IMR-90 (cell line): ENCODE measurements around the gene AGBL3. TPM values are rescaled to one million over a fixed set of nuclear protein-coding genes. Genes with fewer than 3 reads are reported as not detected.

Source experiments
- ATAC-seq: fragments of 200-7000 bp; cut with Tn5 transposase; 2 replicates; pipeline ENCODE4 v1.9.1; 2020; ENCODE audit warnings: low read depth, mild to moderate bottlenecking, moderate library complexity
- BruUV-seq: library from RNA; stranded (reverse); fragments of 400-500 nt; replicated peaks from 2 replicates; lab custom pipeline; 2021; lab: Mats Ljungman, UMichigan
- CTCF ChIA-PET: fragments of 300-600 bp; formaldehyde crosslinking; extraction: SDS; loops from one replicate; lab custom pipeline; 2021; ENCODE audit warnings: antibody characterized with exemption; lab: Yijun Ruan, JAX
- POLR2A ChIA-PET: fragments of 300-600 bp; sonication (Branson Sonifier 250); formaldehyde crosslinking; loops from one replicate; lab custom pipeline; 2022; ENCODE audit warnings: antibody characterized with exemption; ENCODE audit not compliant: unreplicated experiment; lab: Charles Lee
- DNase-seq: peaks from one replicate; pipeline ENCODE4 v3.0.0; 2013
- H2AFZ ChIP-seq: replicated peaks from 2 replicates; pipeline ENCODE3; 2013; ENCODE audit warnings: low read length, mild to moderate bottlenecking; ENCODE audit not compliant: poor library complexity
- H2AK5ac ChIP-seq: 2 replicates; pipeline ENCODE4 v1.6.1; 2013; ENCODE audit warnings: low read depth, low read length, inconsistent platforms
- H2AK9ac ChIP-seq: replicated peaks from 2 replicates; pipeline ENCODE3; 2013; ENCODE audit warnings: mild to moderate bottlenecking, low read depth, low read length, moderate library complexity; ENCODE audit not compliant: poor library complexity
- H2BK120ac ChIP-seq: 2 replicates; pipeline ENCODE4 v1.6.1; 2013; ENCODE audit warnings: low read depth, low read length, inconsistent platforms
- H2BK15ac ChIP-seq: 3 replicates; pipeline ENCODE4 v1.6.1; 2013; ENCODE audit warnings: low read depth, low read length, inconsistent platforms
- H2BK20ac ChIP-seq: 2 replicates; pipeline ENCODE4 v1.6.1; 2013; ENCODE audit warnings: low read depth, mild to moderate bottlenecking, inconsistent platforms, low read length, moderate library complexity
- H2BK5ac ChIP-seq: 2 replicates; pipeline ENCODE4 v1.6.1; 2013; ENCODE audit warnings: mild to moderate bottlenecking, low read depth, low read length, inconsistent platforms; ENCODE audit not compliant: poor library complexity, severe bottlenecking
- H3K14ac ChIP-seq: replicated peaks from 2 replicates; pipeline ENCODE4 v1.6.1; 2013; ENCODE audit warnings: low read depth, low read length, inconsistent platforms
- H3K18ac ChIP-seq: 2 replicates; pipeline ENCODE4 v1.6.1; 2013; ENCODE audit warnings: low read depth, low read length, control low read depth
- H3K23ac ChIP-seq: 2 replicates; pipeline ENCODE4 v1.6.1; 2013; ENCODE audit warnings: low read depth, low read length, inconsistent platforms
- H3K27ac ChIP-seq: 2 replicates; pipeline ENCODE4 v1.5.1; 2013; ENCODE audit warnings: mild to moderate bottlenecking, control low read depth, low read length; ENCODE audit not compliant: insufficient read depth
- H3K27me3 ChIP-seq: 2 replicates; pipeline ENCODE4 v1.6.1; 2013; ENCODE audit warnings: low read length; ENCODE audit not compliant: control insufficient read depth, insufficient read depth
- H3K36me3 ChIP-seq: 2 replicates; pipeline ENCODE4 v1.6.1; 2013; ENCODE audit warnings: low read length, mixed read lengths; ENCODE audit not compliant: control insufficient read depth, insufficient read depth
- H3K4ac ChIP-seq: 2 replicates; pipeline ENCODE4 v1.6.1; 2013; ENCODE audit warnings: low read depth, low read length, inconsistent platforms
- H3K4me1 ChIP-seq: 2 replicates; pipeline ENCODE4 v1.6.1; 2013; ENCODE audit warnings: low read length, mixed read lengths; ENCODE audit not compliant: control insufficient read depth, insufficient read depth
- H3K4me2 ChIP-seq: 2 replicates; pipeline ENCODE4 v1.6.1; 2013; ENCODE audit warnings: low read depth, mild to moderate bottlenecking, control low read depth, low read length, moderate library complexity
- H3K4me3 ChIP-seq: 2 replicates; pipeline ENCODE4 v1.5.1; 2013; ENCODE audit warnings: low read depth, mild to moderate bottlenecking, control low read depth, low read length, moderate library complexity; ENCODE audit not compliant: insufficient read depth
- H3K56ac ChIP-seq: 2 replicates; pipeline ENCODE4 v1.6.1; 2013; ENCODE audit warnings: low read length, inconsistent platforms; ENCODE audit not compliant: insufficient read depth; ENCODE audit errors: extremely low read depth
- H3K79me1 ChIP-seq, 2 experiments: 2 replicates each; pipeline ENCODE4 v1.6.1; 2013; ENCODE audit warnings: low read length in 2 of 2, inconsistent platforms in 1 of 2, low read depth in 1 of 2
- H3K9ac ChIP-seq: 2 replicates; pipeline ENCODE4 v1.6.1; 2013; ENCODE audit warnings: low read depth, low read length, control low read depth
- H3K9me1 ChIP-seq: 2 replicates; pipeline ENCODE4 v1.6.1; 2013; ENCODE audit warnings: low read length, inconsistent platforms; ENCODE audit not compliant: insufficient read depth
- H3K9me3 ChIP-seq: 2 replicates; pipeline ENCODE4 v1.6.1; 2013; ENCODE audit warnings: low read length; ENCODE audit not compliant: control insufficient read depth, insufficient read depth
- H4K20me1 ChIP-seq: 2 replicates; pipeline ENCODE4 v1.6.1; 2013; ENCODE audit warnings: low read length, inconsistent platforms; ENCODE audit not compliant: insufficient read depth
- H4K5ac ChIP-seq: 2 replicates; pipeline ENCODE4 v1.6.1; 2013; ENCODE audit warnings: mild to moderate bottlenecking, low read depth, low read length, control low read depth
- H4K8ac ChIP-seq, 2 experiments: 2 replicates each; pipeline ENCODE4 v1.6.1; 2013; ENCODE audit warnings: low read depth in 2 of 2, low read length in 2 of 2, control low read depth in 1 of 2, inconsistent platforms in 1 of 2
- H4K91ac ChIP-seq: 2 replicates; pipeline ENCODE4 v1.6.1; 2013; ENCODE audit warnings: low read depth, low read length, inconsistent platforms; ENCODE audit not compliant: insufficient read depth
- RFX5 ChIP-seq: IDR thresholded peaks from 2 replicates; pipeline ENCODE4 v1.8.0; 2012; ENCODE audit warnings: low read depth, mild to moderate bottlenecking, low read length, moderate library complexity
- SMC3 ChIP-seq: fragments of 150-350 bp; IDR thresholded peaks from 2 replicates; pipeline ENCODE4 v1.6.1; 2016; ENCODE audit warnings: low read depth, mild to moderate bottlenecking, antibody characterized with exemption, low read length, moderate library complexity
- WGBS, 2 experiments: methylation state at CpG; one replicate each; pipeline versions ENCODE4 v1.1.5 to v1.1.7; 2013; ENCODE audit warnings: missing lambda C conversion rate in 2 of 2; ENCODE audit not compliant: insufficient read length in 1 of 2; ENCODE audit errors: extremely low coverage in 2 of 2; 5-methylcytosine and 5-hydroxymethylcytosine counted together
- dilution Hi-C: fragments of 300-500 bp; cut with HindIII; formaldehyde crosslinking; loops from one replicate; pipeline ENCODE4 v1.14.3; 2018; ENCODE audit warnings: low sequenced_read_pairs; ENCODE audit not compliant: unreplicated experiment
- in situ Hi-C: fragments of 300-500 bp; cut with MboI; formaldehyde crosslinking; loops from 3 replicates; pipeline ENCODE4 v1.14.3; 2019; ENCODE audit warnings: low sequenced_read_pairs, inconsistent platforms, mixed read lengths
- intact Hi-C: fragments of 100-400 bp; cut with micrococcal nuclease; formaldehyde crosslinking; loops from 2 replicates; pipeline ENCODE4 v1.10.0; 2022
- polyA plus RNA-seq, 3 experiments: library from polyadenylated mRNA; depleted of rRNA; stranded (reverse); fragments of >200 nt; gene quantifications; 2 replicates each; pipeline ENCODE4 v1.2.3, GENCODE V29; 2012; ENCODE audit warnings: low replicate concordance in 1 of 3
- total RNA-seq: library from RNA; depleted of rRNA; stranded (reverse); fragments of >200 nt; gene quantifications from 2 replicates; pipeline ENCODE4 v1.2.3, GENCODE V29; 2012

AGBL3 gene
- total and polyA plus RNA-seq, 2 of the 4 experiments (the other 2 are of a cell fraction) = 0.18 to 0.65 TPM

GRCh38 chr7:134941952-134942351 is 44.4 kb upstream of the AGBL3 start:
- Histone ChIP-seq H3K9ac (no peak overlapping the region), H3K9me3 (no peaks in the 10 kb centered on the region), H4K8ac (peak overlapping the region in 1 of 2 experiments; percentile 9; a peak in 1 of 4 replicates), H3K9me1 (peaks cover 16% of the 10 kb centered on the region), H2AFZ (no peak overlapping the region), H3K36me3 (peaks cover 24% of the 10 kb centered on the region), H3K79me1 (peaks cover 21 to 59% of the 10 kb centered on the region in 2 experiments), H4K91ac (peak overlapping the region; percentile 36; the same call in 1 of the 2 replicates), H3K4me2 (no peak overlapping the region), H3K27me3 (no peaks in the 10 kb centered on the region), H3K56ac (no peak overlapping the region), H4K20me1 (peaks cover 5% of the 10 kb centered on the region; the same call in 1 of the 2 replicates), H4K5ac (no peak overlapping the region; the same call in 1 of the 2 replicates), H2BK20ac (no peak overlapping the region), H3K18ac (no peak overlapping the region), H2AK9ac (no peak overlapping the region), H3K4ac (peak overlapping the region; percentile 51), H2AK5ac (no peak overlapping the region), H2BK5ac (peak overlapping the region; percentile 36), H3K4me1 (peaks cover 13% of the 10 kb centered on the region), H3K14ac (0 out of 2 replicates have a peak overlapping the region, but pooled peaks have one; percentile 30), H2BK120ac (peak overlapping the region; percentile 28; the same call in 1 of the 2 replicates), H3K23ac (no peak overlapping the region), H3K4me3 (no peak overlapping the region), H2BK15ac (no peak overlapping the region), H3K27ac (peak overlapping the region; percentile 8; the same call in 1 of the 2 replicates)
- ChIA-PET POLR2A (no interaction called here), CTCF (no interaction called here)
- intact Hi-C loops (no loop called here), dilution Hi-C loops (no loop called here), in situ Hi-C loops (no loop called here)
- WGBS, 2 experiments = 84% methylated on average over 3 of the region's 5 CpGs; no CpG with 5 or more reads in 1 of the 2 experiments
- DNase-seq (no peak), ATAC-seq (no peak)
- no TSS peak for BruUV-seq
- TF ChIP-seq SMC3 (no peak), RFX5 (0 out of 2 replicates have a peak, but pooled peaks have one; percentile 41)
